Panc1 (cell line): ENCODE measurements around the gene TTPAL.

ENCODE experiments used
- CTCF ChIP-seq: fragments of 450-650 bp; IDR thresholded peaks from 2 replicates; pipeline ENCODE4 v1.5.1; 2017; ENCODE audit warnings: mild to moderate bottlenecking
- REST ChIP-seq, 2 experiments: IDR thresholded peaks; 2 replicates each; pipeline ENCODE4 v1.6.1; 2011 to 2012; ENCODE audit warnings: low read depth in 2 of 2, control low read depth in 1 of 2, low read length in 1 of 2, mild to moderate bottlenecking in 1 of 2, moderate library complexity in 1 of 2; ENCODE audit not compliant: insufficient read depth in 1 of 2

GRCh38 chr20:44488551-44488950 lies 12.9 kb downstream of the TTPAL start:
- no peak for TF ChIP-seq CTCF
- TF ChIP-seq REST (IDR thresholded peaks at IDR 0.05; ENCODE audit: insufficient read depth in 1 of 2, low read depth in 2 of 2, low read length in 1 of 2), result no peak
